ENCODE measurements around the gene SMG5.

GRCh38 chr1:156213644-156213966 is 69.0 kb downstream of the SMG5 start:
- TF ChIP-seq CTCF (IDR thresholded peaks at IDR 0.05) (no peak), POLR2A (IDR thresholded peaks at IDR 0.05; ENCODE audit: low read depth) (no peak)

Measured in esophagus muscularis mucosa (tissue), 3 donors.